BJ (cell line): ENCODE measurements around the gene CYTH3. TPM values are rescaled to one million over a fixed set of nuclear protein-coding genes. Genes with fewer than 3 reads are reported as not detected.

ENCODE experiments used
- CTCF ChIA-PET: fragments of 350-600 bp; formaldehyde crosslinking; extraction: SDS; loops from one replicate; lab custom pipeline; 2021; ENCODE audit warnings: antibody characterized with exemption, inconsistent platforms; lab: Yijun Ruan, JAX
- POLR2A ChIA-PET: fragments of 300-600 bp; sonication (Branson Sonifier 250); formaldehyde crosslinking; extraction: SDS; loops from one replicate; lab custom pipeline; 2021; ENCODE audit warnings: antibody characterized with exemption; lab: Charles Lee
- DNase-seq: peaks from one replicate; pipeline ENCODE4 v3.0.0-alpha.2; 2011; ENCODE audit warnings: low read depth
- H3K27me3 ChIP-seq: 2 replicates; pipeline ENCODE4 v1.6.0; 2011; ENCODE audit warnings: low read length; ENCODE audit not compliant: control insufficient read depth, insufficient read depth
- H3K36me3 ChIP-seq: 2 replicates; pipeline ENCODE4 v1.5.1; 2011; ENCODE audit warnings: low read length; ENCODE audit not compliant: control insufficient read depth, insufficient read depth
- H3K4me3 ChIP-seq: 2 replicates; pipeline ENCODE4 v1.5.1; 2011; ENCODE audit warnings: low read depth, mild to moderate bottlenecking, control low read depth, low read length
- polyA plus RNA-seq: library from polyadenylated mRNA; depleted of rRNA; stranded (reverse); fragments of >200 nt; gene quantifications from 2 replicates; pipeline ENCODE4 v1.2.3, GENCODE V29; 2011
- TF ChIP-seq, protein P1 (sequence below): IDR thresholded peaks from 2 replicates; pipeline ENCODE4 v1.5.1; 2011; ENCODE audit warnings: low read depth, mild to moderate bottlenecking, control low read depth, inconsistent platforms, low read length, moderate library complexity; ENCODE audit not compliant: insufficient read depth

CYTH3 gene
- polyA plus RNA-seq, 1 experiment: 45.5 TPM

- TF ChIP-seq, protein P1, sequence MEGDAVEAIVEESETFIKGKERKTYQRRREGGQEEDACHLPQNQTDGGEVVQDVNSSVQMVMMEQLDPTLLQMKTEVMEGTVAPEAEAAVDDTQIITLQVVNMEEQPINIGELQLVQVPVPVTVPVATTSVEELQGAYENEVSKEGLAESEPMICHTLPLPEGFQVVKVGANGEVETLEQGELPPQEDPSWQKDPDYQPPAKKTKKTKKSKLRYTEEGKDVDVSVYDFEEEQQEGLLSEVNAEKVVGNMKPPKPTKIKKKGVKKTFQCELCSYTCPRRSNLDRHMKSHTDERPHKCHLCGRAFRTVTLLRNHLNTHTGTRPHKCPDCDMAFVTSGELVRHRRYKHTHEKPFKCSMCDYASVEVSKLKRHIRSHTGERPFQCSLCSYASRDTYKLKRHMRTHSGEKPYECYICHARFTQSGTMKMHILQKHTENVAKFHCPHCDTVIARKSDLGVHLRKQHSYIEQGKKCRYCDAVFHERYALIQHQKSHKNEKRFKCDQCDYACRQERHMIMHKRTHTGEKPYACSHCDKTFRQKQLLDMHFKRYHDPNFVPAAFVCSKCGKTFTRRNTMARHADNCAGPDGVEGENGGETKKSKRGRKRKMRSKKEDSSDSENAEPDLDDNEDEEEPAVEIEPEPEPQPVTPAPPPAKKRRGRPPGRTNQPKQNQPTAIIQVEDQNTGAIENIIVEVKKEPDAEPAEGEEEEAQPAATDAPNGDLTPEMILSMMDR: no peak
- POLR2A ChIA-PET: interaction anchor here (0.7 kb wide), 1 partner anchor 756 kb away, joined by 3 read pairs; no protein-coding TSS in a partner anchor
- no peaks in the 10 kb centered on the region for H3K27me3 ChIP-seq
- H3K4me3 ChIP-seq: no peak overlapping the region
- no peaks in the 10 kb centered on the region for H3K36me3 ChIP-seq
- CTCF ChIA-PET: interaction anchor here (0.6 kb wide), 1 partner anchor 28 kb away, joined by 3 read pairs; no protein-coding TSS in a partner anchor
- DNase-seq: no peak
These were observed 7.5 kb upstream of the CYTH3 start for GRCh38 chr7:6279937-6280336.

DNA sequence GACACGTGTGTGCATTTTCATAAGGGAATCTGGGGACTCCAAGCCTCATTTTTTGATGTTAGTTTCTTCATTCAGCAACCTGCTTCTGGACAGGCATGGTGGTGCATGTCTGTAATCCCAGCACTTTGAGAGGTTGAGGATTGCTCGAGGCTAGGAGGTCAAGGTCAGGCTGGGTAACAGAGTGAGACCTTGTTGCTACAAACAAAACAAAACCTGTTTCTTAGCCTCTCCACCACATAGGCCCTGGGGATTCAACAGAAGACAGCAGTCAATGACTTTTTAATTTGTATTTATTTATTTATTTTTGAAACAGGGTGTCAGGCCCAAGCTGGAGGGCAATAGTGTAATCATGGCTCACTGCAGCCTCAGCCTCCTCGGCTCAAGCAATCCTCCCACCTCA is 6.9 kb upstream of the CYTH3 start:
- ChIA-PET POLR2A (no interaction called here), CTCF (no interaction called here)
- Histone ChIP-seq H3K4me3 (no peak overlapping the region), H3K27me3 (no peaks in the 10 kb centered on the region), H3K36me3 (no peaks in the 10 kb centered on the region)
- DNase-seq: no peak
- TF ChIP-seq, protein P1: no peak

DNA sequence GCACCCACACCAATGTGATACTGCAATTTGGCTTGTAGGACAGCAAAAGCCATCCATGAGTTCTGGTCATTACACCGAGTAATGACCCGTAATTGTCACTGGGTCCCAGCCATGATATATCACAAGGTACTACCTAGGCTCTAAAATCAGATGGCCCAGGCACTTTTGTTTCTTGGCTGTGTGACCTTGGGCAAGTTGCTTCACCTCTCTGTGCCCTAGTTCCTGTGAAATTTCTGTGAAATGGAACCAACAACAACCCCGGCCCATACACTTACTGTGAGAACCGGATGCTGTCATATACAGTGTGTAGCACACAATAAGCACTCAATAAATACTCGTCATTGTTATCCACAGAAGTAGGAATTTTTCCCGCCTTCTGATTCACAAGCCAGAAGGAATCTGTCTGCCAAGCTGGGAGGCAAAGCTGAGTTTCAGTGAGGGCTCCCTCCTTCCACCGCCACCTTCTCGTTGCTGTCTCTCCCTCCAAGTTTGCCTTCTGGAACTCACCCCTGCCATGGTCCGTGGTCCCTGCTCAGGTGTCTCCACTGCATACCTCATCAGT is 6.4 kb upstream of the CYTH3 start:
- H3K36me3 ChIP-seq: no peaks in the 10 kb centered on the region
- POLR2A ChIA-PET: no interaction called here
- no peak overlapping the region for H3K4me3 ChIP-seq
- TF ChIP-seq, protein P1: no peak
- H3K27me3 ChIP-seq: no peaks in the 10 kb centered on the region
- no peak for DNase-seq
- CTCF ChIA-PET: no interaction called here

GRCh38 chr7:6277476-6277875 is 5.1 kb upstream of the CYTH3 start:
- Histone ChIP-seq H3K27me3 (no peaks in the 10 kb centered on the region), H3K36me3 (no peaks in the 10 kb centered on the region), H3K4me3 (no peak overlapping the region)
- ChIA-PET POLR2A (no interaction called here), CTCF (interaction anchor here (1.1 to 1.5 kb wide), 3 partner anchors 11 to 280 kb away, joined by 3 to 4 read pairs (median 4); no protein-coding TSS in a partner anchor)
- TF ChIP-seq, protein P1: no peak
- DNase-seq: no peak

DNA sequence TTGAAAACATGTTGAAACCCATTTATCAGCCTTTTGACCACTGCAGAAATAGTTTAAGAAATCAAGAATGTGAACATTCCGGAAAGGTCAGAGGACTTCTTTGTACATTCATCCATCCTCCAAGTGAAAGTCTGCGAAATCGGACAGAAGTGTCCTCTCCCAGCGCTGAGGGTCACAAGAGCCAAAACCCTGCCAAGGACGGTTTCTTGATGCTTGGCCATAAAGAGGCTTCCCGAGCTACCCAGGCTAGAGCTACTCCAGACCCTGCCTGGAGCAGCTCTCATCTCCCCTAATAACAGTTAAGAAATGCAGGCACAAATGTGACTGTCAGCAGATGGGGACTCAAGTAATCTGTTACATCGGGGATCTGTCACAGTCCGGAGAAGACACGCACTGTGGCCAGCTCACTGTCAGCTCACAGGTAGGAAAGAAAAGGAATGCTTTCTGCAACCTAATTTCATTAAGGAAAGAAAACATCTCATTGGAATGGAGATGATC is 4.5 kb upstream of the CYTH3 start:
- Histone ChIP-seq H3K4me3 (no peak overlapping the region), H3K27me3 (no peaks in the 10 kb centered on the region), H3K36me3 (no peaks in the 10 kb centered on the region)
- TF ChIP-seq, protein P1: no peak
- DNase-seq: no peak
- POLR2A ChIA-PET: no interaction called here
- CTCF ChIA-PET: interaction anchor here (1.1 to 1.5 kb wide), 4 partner anchors 10 to 279 kb away, joined by 3 to 4 read pairs (median 4); no protein-coding TSS in a partner anchor
